ENCODE measurements around the gene LAMC3. TPM values are rescaled to one million over a fixed set of nuclear protein-coding genes. Genes with fewer than 3 reads are reported as not detected.

The LAMC3 gene
- total RNA-seq, 1 experiment from 2014 or later = not detected

GRCh38 chr9:131081868-131082267 is 72.9 kb downstream of the LAMC3 start:
- H3K36me3 ChIP-seq (ENCODE audit: insufficient read depth, low read length) = no peaks in the 10 kb centered on the region
- no peak overlapping the region for H3K27ac ChIP-seq (ENCODE audit: low read length)
- DNase-seq = no peak
- no peaks in the 10 kb centered on the region for H3K79me2 ChIP-seq (ENCODE audit: low read length)
- no peak overlapping the region for H3K4me2 ChIP-seq (ENCODE audit: low read depth, low read length, poor library complexity, severe bottlenecking)
- no peaks in the 10 kb centered on the region for H3K27me3 ChIP-seq (ENCODE audit: low read length)
- no peaks in the 10 kb centered on the region for H4K20me1 ChIP-seq (ENCODE audit: insufficient read depth, low read depth, low read length)
- H2AFZ ChIP-seq (ENCODE audit: low read length) = no peak overlapping the region
- H3K9me3 ChIP-seq (ENCODE audit: low read length) = no peaks in the 10 kb centered on the region
- no peaks in the 10 kb centered on the region for H3K9me2 ChIP-seq (replicated peaks; ENCODE audit: insufficient read depth, low read length)
- no peaks in the 10 kb centered on the region for H3K4me1 ChIP-seq (ENCODE audit: low read length)
- H3K4me3 ChIP-seq (ENCODE audit: low read length) = no peak overlapping the region
- no peak overlapping the region for H3K9ac ChIP-seq (ENCODE audit: low read length)

- Histone ChIP-seq H3K9me3 (ENCODE audit: low read length) (no peaks in the 10 kb centered on the region), H3K9me2 (replicated peaks; ENCODE audit: insufficient read depth, low read length) (no peaks in the 10 kb centered on the region), H3K27me3 (ENCODE audit: low read length) (no peaks in the 10 kb centered on the region), H2AFZ (ENCODE audit: low read length) (no peak overlapping the region), H3K79me2 (ENCODE audit: low read length) (no peaks in the 10 kb centered on the region), H4K20me1 (ENCODE audit: insufficient read depth, low read depth, low read length) (no peaks in the 10 kb centered on the region), H3K27ac (ENCODE audit: low read length) (no peak overlapping the region), H3K36me3 (ENCODE audit: insufficient read depth, low read length) (no peaks in the 10 kb centered on the region), H3K4me2 (ENCODE audit: low read depth, low read length, poor library complexity, severe bottlenecking) (no peak overlapping the region), H3K9ac (ENCODE audit: low read length) (no peak overlapping the region), H3K4me1 (ENCODE audit: low read length) (no peaks in the 10 kb centered on the region), H3K4me3 (ENCODE audit: low read length) (no peak overlapping the region)
- DNase-seq = no peak
Observed at GRCh38 chr9:131082774-131083512, 74.0 kb downstream of the LAMC3 start.

GRCh38 chr9:131084661-131085369 is 75.8 kb downstream of the LAMC3 start:
- Histone ChIP-seq H3K4me1 (ENCODE audit: low read length) (no peaks in the 10 kb centered on the region), H3K79me2 (ENCODE audit: low read length) (no peaks in the 10 kb centered on the region), H3K36me3 (ENCODE audit: insufficient read depth, low read length) (no peaks in the 10 kb centered on the region), H4K20me1 (ENCODE audit: insufficient read depth, low read depth, low read length) (no peaks in the 10 kb centered on the region), H3K9me3 (ENCODE audit: low read length) (no peaks in the 10 kb centered on the region), H3K9me2 (replicated peaks; ENCODE audit: insufficient read depth, low read length) (no peaks in the 10 kb centered on the region), H3K27me3 (ENCODE audit: low read length) (no peaks in the 10 kb centered on the region), H3K27ac (ENCODE audit: low read length) (no peak overlapping the region), H3K4me3 (ENCODE audit: low read length) (no peak overlapping the region), H3K4me2 (ENCODE audit: low read depth, low read length, poor library complexity, severe bottlenecking) (no peak overlapping the region), H2AFZ (ENCODE audit: low read length) (no peak overlapping the region), H3K9ac (ENCODE audit: low read length) (no peak overlapping the region)
- no peak for DNase-seq

- Histone ChIP-seq H2AFZ (ENCODE audit: low read length) (no peak overlapping the region), H3K4me3 (ENCODE audit: low read length) (no peak overlapping the region), H3K27ac (ENCODE audit: low read length) (no peak overlapping the region), H3K27me3 (ENCODE audit: low read length) (no peaks in the 10 kb centered on the region), H3K9me3 (ENCODE audit: low read length) (no peaks in the 10 kb centered on the region), H3K9ac (ENCODE audit: low read length) (no peak overlapping the region), H3K4me2 (ENCODE audit: low read depth, low read length, poor library complexity, severe bottlenecking) (no peak overlapping the region), H3K4me1 (ENCODE audit: low read length) (no peaks in the 10 kb centered on the region), H3K9me2 (replicated peaks; ENCODE audit: insufficient read depth, low read length) (no peaks in the 10 kb centered on the region), H3K36me3 (ENCODE audit: insufficient read depth, low read length) (no peaks in the 10 kb centered on the region), H4K20me1 (ENCODE audit: insufficient read depth, low read depth, low read length) (no peaks in the 10 kb centered on the region), H3K79me2 (ENCODE audit: low read length) (no peaks in the 10 kb centered on the region)
- no peak for DNase-seq
Observed at GRCh38 chr9:131085370-131086122, 76.6 kb downstream of the LAMC3 start.

GRCh38 chr9:131087354-131087893 is 78.5 kb downstream of the LAMC3 start:
- Histone ChIP-seq H4K20me1 (ENCODE audit: insufficient read depth, low read depth, low read length) (no peaks in the 10 kb centered on the region), H3K9me3 (ENCODE audit: low read length) (no peaks in the 10 kb centered on the region), H3K4me3 (ENCODE audit: low read length) (no peak overlapping the region), H3K36me3 (ENCODE audit: insufficient read depth, low read length) (no peaks in the 10 kb centered on the region), H3K79me2 (ENCODE audit: low read length) (no peaks in the 10 kb centered on the region), H2AFZ (ENCODE audit: low read length) (no peak overlapping the region), H3K9me2 (replicated peaks; ENCODE audit: insufficient read depth, low read length) (no peaks in the 10 kb centered on the region), H3K4me1 (ENCODE audit: low read length) (no peaks in the 10 kb centered on the region), H3K4me2 (ENCODE audit: low read depth, low read length, poor library complexity, severe bottlenecking) (no peak overlapping the region), H3K9ac (ENCODE audit: low read length) (no peak overlapping the region), H3K27ac (ENCODE audit: low read length) (no peak overlapping the region), H3K27me3 (ENCODE audit: low read length) (no peaks in the 10 kb centered on the region)
- no peak for DNase-seq

- Histone ChIP-seq H4K20me1 (ENCODE audit: insufficient read depth, low read depth, low read length) (no peaks in the 10 kb centered on the region), H3K27ac (ENCODE audit: low read length) (no peak overlapping the region), H3K9ac (ENCODE audit: low read length) (no peak overlapping the region), H3K4me2 (ENCODE audit: low read depth, low read length, poor library complexity, severe bottlenecking) (no peak overlapping the region), H3K9me3 (ENCODE audit: low read length) (no peaks in the 10 kb centered on the region), H3K79me2 (ENCODE audit: low read length) (no peaks in the 10 kb centered on the region), H3K9me2 (replicated peaks; ENCODE audit: insufficient read depth, low read length) (no peaks in the 10 kb centered on the region), H3K4me3 (ENCODE audit: low read length) (no peak overlapping the region), H3K27me3 (ENCODE audit: low read length) (no peaks in the 10 kb centered on the region), H2AFZ (ENCODE audit: low read length) (no peak overlapping the region), H3K36me3 (ENCODE audit: insufficient read depth, low read length) (no peaks in the 10 kb centered on the region), H3K4me1 (ENCODE audit: low read length) (no peaks in the 10 kb centered on the region)
- no peak for DNase-seq
Observed at GRCh38 chr9:131090025-131090787, 81.2 kb downstream of the LAMC3 start.

- H3K9me3 ChIP-seq (ENCODE audit: low read length) = no peaks in the 10 kb centered on the region
- no peak overlapping the region for H3K9ac ChIP-seq (ENCODE audit: low read length)
Observed at GRCh38 chr9:131091352-131091992, 82.5 kb downstream of the LAMC3 start.

More at GRCh38 chr9:131091352-131091992, 82.5 kb downstream of the LAMC3 start:
- Histone ChIP-seq H3K9me2 (replicated peaks; ENCODE audit: insufficient read depth, low read length) (no peaks in the 10 kb centered on the region), H3K27ac (ENCODE audit: low read length) (no peak overlapping the region), H3K79me2 (ENCODE audit: low read length) (no peaks in the 10 kb centered on the region), H3K4me2 (ENCODE audit: low read depth, low read length, poor library complexity, severe bottlenecking) (no peak overlapping the region), H2AFZ (ENCODE audit: low read length) (no peak overlapping the region), H3K36me3 (ENCODE audit: insufficient read depth, low read length) (no peaks in the 10 kb centered on the region), H3K27me3 (ENCODE audit: low read length) (no peaks in the 10 kb centered on the region), H3K4me3 (ENCODE audit: low read length) (no peak overlapping the region), H4K20me1 (ENCODE audit: insufficient read depth, low read depth, low read length) (no peaks in the 10 kb centered on the region), H3K4me1 (ENCODE audit: low read length) (no peaks in the 10 kb centered on the region)
- DNase-seq = no peak

Data from Karpas-422 (cell line).